Measurements from ENCODE around the gene UNC5C.

GRCh38 chr4:95250544-95251137 lies 298.1 kb downstream of the UNC5C start:
- TF ChIP-seq HDGF (IDR thresholded peaks at IDR 0.05; ENCODE audit: borderline replicate concordance), result no peak
- peak; percentile 57 for TF ChIP-seq PKNOX1 (IDR thresholded peaks at IDR 0.05)
- TF ChIP-seq ELF4 (IDR thresholded peaks at IDR 0.05), result no peak
- TF ChIP-seq FOXK2 (IDR thresholded peaks at IDR 0.05), result no peak
- TF ChIP-seq FOXA1 (IDR thresholded peaks at IDR 0.05), result no peak
- no peak for TF ChIP-seq SP1 (IDR thresholded peaks at IDR 0.05)
- TF ChIP-seq ARNT (IDR thresholded peaks at IDR 0.05), result no peak
- TF ChIP-seq SUZ12 (IDR thresholded peaks at IDR 0.05), result no peak

All from HEK293T (cell line).